A549 (cell line): Measurements from ENCODE around the gene PPP1R2. TPM values are rescaled to one million over a fixed set of nuclear protein-coding genes. Genes with fewer than 3 reads are reported as not detected.

Experiments used
- ATAC-seq, 2 experiments: fragments of 200-7000 bp in 1 of 2; fragments of >200 bp in 1 of 2; cut with Nextera tagmentation in 1 of 2; cut with Tn5 transposase in 1 of 2; 3 replicates each; pipeline versions ENCODE4 v1.8.0 to v1.9.1; 2018 to 2020; ENCODE audit warnings: mild to moderate bottlenecking in 1 of 2, moderate library complexity in 1 of 2
- CTCF ChIA-PET: fragments of 300-600 bp; sonication (Branson Sonifier 250); formaldehyde crosslinking; extraction: SDS; loops from one replicate; lab custom pipeline; 2021; ENCODE audit warnings: antibody characterized with exemption, inconsistent platforms; lab: Yijun Ruan, JAX
- POLR2A ChIA-PET: fragments of 350-600 bp; formaldehyde crosslinking; extraction: SDS; loops from one replicate; lab custom pipeline; 2021; ENCODE audit warnings: antibody characterized with exemption, inconsistent platforms; lab: Yijun Ruan, JAX
- DNase-seq, 2 experiments: peaks; one replicate each; pipeline versions ENCODE4 v3.0.0 to v3.0.0-alpha.2; 2011 to 2016; ENCODE audit warnings: low read depth in 1 of 2, low spot score in 1 of 2
- FAIRE-seq: peaks from 2 replicates; lab custom pipeline; 2011; peaks lifted over from hg19 to GRCh38; lab: Jason Lieb, UNC
- H3K27ac ChIP-seq, 2 experiments: fragments of >200 bp; sonication (Bioruptor Twin); formaldehyde crosslinking; 3 replicates each; pipeline ENCODE4 v1.5.1; 2016 to 2017
- H3K4me1 ChIP-seq: fragments of >200 bp; sonication (Bioruptor Twin); formaldehyde crosslinking; 3 replicates; pipeline ENCODE4 v1.6.1; 2016
- H3K4me2 ChIP-seq: fragments of >200 bp; sonication (Bioruptor Twin); formaldehyde crosslinking; 3 replicates; pipeline ENCODE4 v1.6.1; 2016
- H3K4me3 ChIP-seq: fragments of >200 bp; sonication (Bioruptor Twin); formaldehyde crosslinking; 3 replicates; pipeline ENCODE4 v1.5.1; 2016
- H3K9me3 ChIP-seq: fragments of >200 bp; sonication (Bioruptor Twin); formaldehyde crosslinking; 3 replicates; pipeline ENCODE4 v1.6.1; 2016
- CEBPB ChIP-seq, 2 experiments: fragments of >200 bp in 1 of 2; sonication (Bioruptor Twin) in 1 of 2; formaldehyde crosslinking in 1 of 2; IDR thresholded peaks; 2 replicates each; pipeline ENCODE4 v1.6.1; 2012 to 2016
- CHD2 ChIP-seq: fragments of 150-350 bp; IDR thresholded peaks from 2 replicates; pipeline ENCODE4 v1.6.1; 2014; ENCODE audit warnings: low read length; ENCODE audit not compliant: partially characterized antibody
- EP300 ChIP-seq, 2 experiments: fragments of >200 bp; sonication (Bioruptor Twin); formaldehyde crosslinking; IDR thresholded peaks; 2 replicates in 1 of 2; 3 replicates in 1 of 2; pipeline ENCODE4 v1.6.1; 2016 to 2017
- FOSB ChIP-seq: fragments of 250-450 bp; sonication (Bioruptor Pico); IDR thresholded peaks from 2 replicates; pipeline ENCODE4 v1.5.0; 2020; ENCODE audit warnings: mild to moderate bottlenecking, moderate library complexity
- GATA3 ChIP-seq: IDR thresholded peaks from 2 replicates; pipeline ENCODE4 v1.6.1; 2012; ENCODE audit warnings: borderline replicate concordance
- JUN ChIP-seq, 2 experiments: fragments of >200 bp; sonication (Bioruptor Twin); formaldehyde crosslinking; IDR thresholded peaks; 2 replicates in 1 of 2; 3 replicates in 1 of 2; pipeline ENCODE4 v1.6.1; 2016 to 2017
- MAFK ChIP-seq: fragments of 450-650 bp; IDR thresholded peaks from 2 replicates; pipeline ENCODE4 v1.6.1; 2014; ENCODE audit not compliant: partially characterized antibody
- PHF8 ChIP-seq: fragments of 200-600 bp; sonication (generic); IDR thresholded peaks from 2 replicates; pipeline ENCODE4 v1.6.1; 2016; ENCODE audit warnings: low read depth, mild to moderate bottlenecking, antibody characterized with exemption, moderate library complexity, borderline replicate concordance
- POLR2A ChIP-seq: IDR thresholded peaks from 2 replicates; pipeline ENCODE4 v1.6.1; 2012; ENCODE audit warnings: mild to moderate bottlenecking, low read length
- RCOR1 ChIP-seq: fragments of 150-350 bp; IDR thresholded peaks from 2 replicates; pipeline ENCODE4 v1.6.1; 2014; ENCODE audit warnings: antibody characterized with exemption, low read length, low read depth
- REST ChIP-seq: fragments of 200-600 bp; sonication (generic); IDR thresholded peaks from 2 replicates; pipeline ENCODE4 v1.6.1; 2016; ENCODE audit warnings: antibody characterized with exemption, mild to moderate bottlenecking, moderate library complexity
- ZC3H11A ChIP-seq: fragments of 450-650 bp; IDR thresholded peaks from 2 replicates; pipeline ENCODE4 v1.6.1; 2014; ENCODE audit warnings: antibody characterized with exemption, mild to moderate bottlenecking
- ZFP36 ChIP-seq: fragments of 450-650 bp; IDR thresholded peaks from 2 replicates; pipeline ENCODE4 v1.6.1; 2014; ENCODE audit warnings: borderline replicate concordance; ENCODE audit not compliant: partially characterized antibody
- ZSCAN20 ChIP-seq: fragments of 250-450 bp; sonication (Bioruptor Pico); IDR thresholded peaks from 2 replicates; pipeline ENCODE4 v1.8.0; 2022; ENCODE audit warnings: mild to moderate bottlenecking, moderate library complexity
- WGBS: methylation state at CpG from one replicate; pipeline ENCODE4 v1.1.6; 2017; ENCODE audit errors: missing lambda C conversion rate; 5-methylcytosine and 5-hydroxymethylcytosine counted together
- polyA minus RNA-seq: library from RNA; depleted of rRNA, polyadenylated mRNA; stranded (reverse); fragments of >200 nt; gene quantifications from 2 replicates; pipeline ENCODE4 v1.2.3, GENCODE V29; 2011; rRNA and poly(A)+ RNA removed
- polyA plus RNA-seq, 4 experiments: library from polyadenylated mRNA; depleted of rRNA in 3 of 4; stranded (reverse); fragments of >200 nt; fragmentation: RNase III in 1 of 4; extraction: RNeasy Plus Mini Kit Qiagen cat#74134 plus additional on column Dnase treatment in 1 of 4; gene quantifications; 2 replicates in 3 of 4; 3 replicates in 1 of 4; pipeline ENCODE4 v1.2.3, GENCODE V29; 2011 to 2017
- TF ChIP-seq, protein P1 (sequence below): fragments of >200 bp; sonication (Bioruptor Twin); formaldehyde crosslinking; IDR thresholded peaks from 3 replicates; pipeline ENCODE4 v1.6.1; 2016
- TF ChIP-seq, protein P2 (sequence below): IDR thresholded peaks from 2 replicates; pipeline ENCODE4 v1.6.1; 2012; ENCODE audit warnings: low read depth, borderline replicate concordance
- TF ChIP-seq, protein P3 (sequence below): fragments of 150-350 bp; IDR thresholded peaks from 2 replicates; pipeline ENCODE4 v1.6.1; 2014; ENCODE audit warnings: low read depth, mild to moderate bottlenecking, low read length

Gene PPP1R2
- 44.0 and 47.3 TPM in 2 replicates for polyA plus RNA-seq (2011; rRNA removed)
- 7.3 and 10.7 TPM in 2 replicates for polyA plus RNA-seq (2012; cell fraction: cytosol; rRNA removed)
- polyA plus RNA-seq (2012; cell fraction: nucleus; rRNA removed), result 7.3 and 11.3 TPM in 2 replicates
- polyA plus RNA-seq (2017; fragmentation: RNase III; extraction: RNeasy Plus Mini Kit Qiagen cat#74134 plus additional on column Dnase treatment), result 13.4 to 14.8 TPM (median 13.9 TPM) in 3 replicates
- 24.4 and 28.1 TPM in 2 replicates for polyA minus RNA-seq

DNA sequence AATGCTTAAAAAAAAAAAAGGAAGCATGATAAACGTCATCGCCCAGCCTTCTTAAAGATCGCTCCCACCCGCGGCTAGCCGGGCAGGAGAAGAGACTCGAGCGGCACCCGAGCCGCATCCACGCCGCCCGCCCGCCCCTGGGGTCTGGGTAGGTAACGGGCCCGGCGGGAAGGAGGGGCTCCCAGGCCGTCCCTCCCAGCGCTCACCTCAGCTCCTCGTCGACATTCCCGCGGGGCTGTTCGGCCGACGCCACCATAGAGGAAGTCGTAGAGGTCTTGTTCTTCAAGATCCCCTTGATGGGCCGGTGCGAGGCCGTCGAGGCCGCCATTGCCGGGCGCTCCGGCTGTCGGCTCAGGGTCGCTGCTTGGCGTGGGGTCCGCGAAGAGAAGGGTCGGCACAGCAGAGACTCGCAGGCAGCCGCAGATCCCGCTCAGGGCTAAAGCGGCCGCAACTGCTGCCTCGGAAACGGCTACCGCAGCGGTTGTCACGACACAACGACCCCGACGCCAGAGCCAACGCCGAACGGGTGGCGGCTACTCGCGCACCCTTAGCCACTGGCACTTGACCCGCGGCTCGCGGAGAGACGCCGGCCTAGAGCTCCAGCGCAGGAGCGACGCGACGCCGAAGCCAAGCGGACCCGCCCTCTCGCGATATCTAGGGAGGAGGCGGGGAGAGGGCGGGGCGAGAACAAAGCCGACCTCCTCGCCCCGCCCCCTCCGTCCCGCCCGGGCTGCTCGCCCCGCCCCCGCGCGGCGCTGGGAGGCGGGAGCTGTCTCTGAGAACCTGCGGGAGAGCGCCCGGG lies at the start of gene PPP1R2:
TSS of gene PPP1R2 (minus strand) at position 628 of the 802 bp plus-strand sequence. CDS start at position 328, 300 bp downstream.
- DNase-seq, result peak; percentile 54 to 88
- FAIRE-seq, result no peak
- peak; percentile 88 to 95 for ATAC-seq
- TF ChIP-seq, protein P1, sequence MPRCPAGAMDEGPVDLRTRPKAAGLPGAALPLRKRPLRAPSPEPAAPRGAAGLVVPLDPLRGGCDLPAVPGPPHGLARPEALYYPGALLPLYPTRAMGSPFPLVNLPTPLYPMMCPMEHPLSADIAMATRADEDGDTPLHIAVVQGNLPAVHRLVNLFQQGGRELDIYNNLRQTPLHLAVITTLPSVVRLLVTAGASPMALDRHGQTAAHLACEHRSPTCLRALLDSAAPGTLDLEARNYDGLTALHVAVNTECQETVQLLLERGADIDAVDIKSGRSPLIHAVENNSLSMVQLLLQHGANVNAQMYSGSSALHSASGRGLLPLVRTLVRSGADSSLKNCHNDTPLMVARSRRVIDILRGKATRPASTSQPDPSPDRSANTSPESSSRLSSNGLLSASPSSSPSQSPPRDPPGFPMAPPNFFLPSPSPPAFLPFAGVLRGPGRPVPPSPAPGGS, result 0 out of 3 replicates have a peak, but pooled peaks have one; percentile 37
- no peak for TF ChIP-seq CEBPB (IDR thresholded peaks at IDR 0.05)
- no peak for TF ChIP-seq ZC3H11A
- no peak for TF ChIP-seq FOSB (CRISPR knock-in tag)
- peak; percentile 88 for TF ChIP-seq CHD2
- TF ChIP-seq PHF8, result peak; percentile 80
- TF ChIP-seq, protein P2, sequence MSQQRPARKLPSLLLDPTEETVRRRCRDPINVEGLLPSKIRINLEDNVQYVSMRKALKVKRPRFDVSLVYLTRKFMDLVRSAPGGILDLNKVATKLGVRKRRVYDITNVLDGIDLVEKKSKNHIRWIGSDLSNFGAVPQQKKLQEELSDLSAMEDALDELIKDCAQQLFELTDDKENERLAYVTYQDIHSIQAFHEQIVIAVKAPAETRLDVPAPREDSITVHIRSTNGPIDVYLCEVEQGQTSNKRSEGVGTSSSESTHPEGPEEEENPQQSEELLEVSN, result peak; percentile 42; the same call in 1 of the 2 replicates
- peak in 1 of 2 experiments; percentile 58; a peak in 2 of 5 replicates for TF ChIP-seq JUN (IDR thresholded peaks at IDR 0.05)
- 0 out of 2 replicates have a peak, but pooled peaks have one; percentile 8 for TF ChIP-seq GATA3
- TF ChIP-seq POLR2A, result peak; percentile 93
- TF ChIP-seq REST, result peak; percentile 79
- TF ChIP-seq, all 56 proteins: peak for 8
- WGBS, result 2% methylated on average over 22 of the region's 95 CpGs
- Histone ChIP-seq H3K4me2 (peak within 1 kb of the TSS; percentile 74), H3K4me3 (peak within 1 kb of the TSS; percentile 93), H3K9me3 (no peaks in the 10 kb centered on the region), H3K27ac (peak within 1 kb of the TSS; percentile 86 to 91), H3K4me1 (peaks cover 29% of the 10 kb centered on the region; the same call in 2 of the 3 replicates)
- POLR2A ChIA-PET, result interaction anchor here (0.6 to 2.0 kb wide), 16 partner anchors 9 to 909 kb away, joined by 3 to 18 read pairs (median 3); partner anchors contain the start of genes ACAP2, LSG1, TMEM44 and XXYLT1
- CTCF ChIA-PET, result interaction anchor here (1.0 to 2.5 kb wide), 3 partner anchors 10 to 272 kb away, joined by 3 to 11 read pairs (median 3); partner anchors contain the start of gene XXYLT1

DNA sequence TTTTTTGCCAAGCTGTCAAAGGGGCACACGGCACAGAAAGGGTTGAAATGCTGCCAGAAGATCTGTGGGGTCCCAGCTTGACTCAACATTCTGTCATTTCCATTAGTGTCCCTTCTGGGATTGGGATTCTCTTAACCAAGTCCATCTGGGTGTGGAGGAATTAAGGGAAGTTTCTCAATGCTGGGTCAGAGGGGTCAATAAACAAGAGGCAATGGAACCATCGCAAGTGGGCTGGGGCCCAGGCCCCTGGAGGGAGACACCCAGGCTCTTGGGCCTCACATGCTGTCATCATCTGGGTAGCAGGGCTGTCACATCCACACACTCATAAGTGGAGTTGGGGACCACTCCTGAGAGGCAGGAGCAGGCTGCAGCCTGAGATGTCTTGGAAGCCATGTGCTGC lies 48.7 kb upstream of the PPP1R2 start:
- Histone ChIP-seq H3K9me3 (no peaks in the 10 kb centered on the region), H3K27ac (no peak overlapping the region), H3K4me3 (no peak overlapping the region), H3K4me1 (no peaks in the 10 kb centered on the region), H3K4me2 (no peak overlapping the region)
- FAIRE-seq (no peak), ATAC-seq (no peak), DNase-seq (no peak)
- ChIA-PET CTCF (no interaction called here), POLR2A (no interaction called here)
- WGBS, result 48% methylated on average over 2 of the region's 2 CpGs
- TF ChIP-seq, protein P3, sequence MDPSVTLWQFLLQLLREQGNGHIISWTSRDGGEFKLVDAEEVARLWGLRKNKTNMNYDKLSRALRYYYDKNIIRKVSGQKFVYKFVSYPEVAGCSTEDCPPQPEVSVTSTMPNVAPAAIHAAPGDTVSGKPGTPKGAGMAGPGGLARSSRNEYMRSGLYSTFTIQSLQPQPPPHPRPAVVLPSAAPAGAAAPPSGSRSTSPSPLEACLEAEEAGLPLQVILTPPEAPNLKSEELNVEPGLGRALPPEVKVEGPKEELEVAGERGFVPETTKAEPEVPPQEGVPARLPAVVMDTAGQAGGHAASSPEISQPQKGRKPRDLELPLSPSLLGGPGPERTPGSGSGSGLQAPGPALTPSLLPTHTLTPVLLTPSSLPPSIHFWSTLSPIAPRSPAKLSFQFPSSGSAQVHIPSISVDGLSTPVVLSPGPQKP, result no peak
- TF ChIP-seq ZFP36 (no peak), CHD2 (no peak), EP300 (IDR thresholded peaks at IDR 0.05) (no peak), ZC3H11A (no peak), RCOR1 (no peak), ZSCAN20 (CRISPR knock-in tag) (no peak), MAFK (no peak)
- TF ChIP-seq, protein P2, result no peak
